ENCODE measurements around the gene CD59.

Gene CD59

DNA sequence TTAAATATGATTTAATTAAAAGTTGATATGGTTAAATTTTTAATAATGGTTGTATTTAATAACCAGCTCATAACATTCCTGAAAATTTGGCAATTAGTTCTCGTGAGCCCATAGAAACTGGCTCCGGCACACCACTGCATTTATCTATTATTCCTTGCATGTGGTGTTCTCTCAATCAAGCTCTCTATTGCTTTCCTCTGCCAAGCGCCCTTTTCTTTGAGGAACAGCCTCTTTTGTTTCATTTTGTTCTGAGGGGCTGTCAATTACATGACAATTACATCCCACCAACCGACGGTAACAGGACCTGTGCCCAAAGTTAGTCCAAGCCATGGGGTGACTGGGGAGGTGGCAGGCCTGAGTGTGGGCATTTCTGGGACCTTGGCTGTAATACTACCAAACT lies 43.7 kb downstream of the CD59 start:
- TF ChIP-seq, protein P1, sequence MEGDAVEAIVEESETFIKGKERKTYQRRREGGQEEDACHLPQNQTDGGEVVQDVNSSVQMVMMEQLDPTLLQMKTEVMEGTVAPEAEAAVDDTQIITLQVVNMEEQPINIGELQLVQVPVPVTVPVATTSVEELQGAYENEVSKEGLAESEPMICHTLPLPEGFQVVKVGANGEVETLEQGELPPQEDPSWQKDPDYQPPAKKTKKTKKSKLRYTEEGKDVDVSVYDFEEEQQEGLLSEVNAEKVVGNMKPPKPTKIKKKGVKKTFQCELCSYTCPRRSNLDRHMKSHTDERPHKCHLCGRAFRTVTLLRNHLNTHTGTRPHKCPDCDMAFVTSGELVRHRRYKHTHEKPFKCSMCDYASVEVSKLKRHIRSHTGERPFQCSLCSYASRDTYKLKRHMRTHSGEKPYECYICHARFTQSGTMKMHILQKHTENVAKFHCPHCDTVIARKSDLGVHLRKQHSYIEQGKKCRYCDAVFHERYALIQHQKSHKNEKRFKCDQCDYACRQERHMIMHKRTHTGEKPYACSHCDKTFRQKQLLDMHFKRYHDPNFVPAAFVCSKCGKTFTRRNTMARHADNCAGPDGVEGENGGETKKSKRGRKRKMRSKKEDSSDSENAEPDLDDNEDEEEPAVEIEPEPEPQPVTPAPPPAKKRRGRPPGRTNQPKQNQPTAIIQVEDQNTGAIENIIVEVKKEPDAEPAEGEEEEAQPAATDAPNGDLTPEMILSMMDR (IDR thresholded peaks at IDR 0.05; ENCODE audit: low read depth, low read length, missing control alignments), result no peak
- in situ Hi-C loops (cut with HindIII; ENCODE audit: low sequenced_read_pairs), result loop anchor here (5.0 kb wide), 1 partner anchor 325 kb away; no protein-coding TSS in a partner anchor
- H3K4me3 ChIP-seq (ENCODE audit: low read depth, low read length), result no peak overlapping the region
- no peak for DNase-seq (ENCODE audit: low read depth)

DNA sequence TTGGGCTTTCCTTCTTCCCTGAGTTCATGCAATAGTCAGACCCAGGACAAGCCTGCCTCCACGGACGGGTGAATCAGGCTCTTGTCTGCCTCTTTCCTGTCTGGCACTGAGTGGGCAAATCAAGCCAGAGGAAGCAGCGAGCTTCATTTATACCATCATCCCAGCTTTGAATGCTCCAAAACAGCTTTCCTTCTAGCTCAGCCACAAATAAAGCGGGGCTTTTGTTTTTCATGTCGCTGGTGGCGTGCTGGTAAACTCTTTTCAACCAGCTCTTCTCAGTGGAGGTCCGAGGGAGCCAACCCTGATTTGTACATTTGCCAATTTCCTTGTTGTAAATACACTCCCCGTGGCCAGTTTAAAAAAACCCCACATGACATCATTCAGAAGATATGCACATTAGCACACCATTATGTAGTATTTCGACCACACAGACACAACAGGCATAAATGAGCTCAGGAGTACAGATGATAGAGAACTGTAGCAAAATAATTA lies 44.2 kb downstream of the CD59 start:
- TF ChIP-seq, protein P1 (IDR thresholded peaks at IDR 0.05; ENCODE audit: low read depth, low read length, missing control alignments), result no peak
- in situ Hi-C loops (cut with HindIII; ENCODE audit: low sequenced_read_pairs), result loop anchor here (5.0 kb wide), 1 partner anchor 325 kb away; no protein-coding TSS in a partner anchor
- peak overlapping the region; percentile 10 for H3K4me3 ChIP-seq (ENCODE audit: low read depth, low read length)
- DNase-seq (ENCODE audit: low read depth), result peak; percentile 99

DNA sequence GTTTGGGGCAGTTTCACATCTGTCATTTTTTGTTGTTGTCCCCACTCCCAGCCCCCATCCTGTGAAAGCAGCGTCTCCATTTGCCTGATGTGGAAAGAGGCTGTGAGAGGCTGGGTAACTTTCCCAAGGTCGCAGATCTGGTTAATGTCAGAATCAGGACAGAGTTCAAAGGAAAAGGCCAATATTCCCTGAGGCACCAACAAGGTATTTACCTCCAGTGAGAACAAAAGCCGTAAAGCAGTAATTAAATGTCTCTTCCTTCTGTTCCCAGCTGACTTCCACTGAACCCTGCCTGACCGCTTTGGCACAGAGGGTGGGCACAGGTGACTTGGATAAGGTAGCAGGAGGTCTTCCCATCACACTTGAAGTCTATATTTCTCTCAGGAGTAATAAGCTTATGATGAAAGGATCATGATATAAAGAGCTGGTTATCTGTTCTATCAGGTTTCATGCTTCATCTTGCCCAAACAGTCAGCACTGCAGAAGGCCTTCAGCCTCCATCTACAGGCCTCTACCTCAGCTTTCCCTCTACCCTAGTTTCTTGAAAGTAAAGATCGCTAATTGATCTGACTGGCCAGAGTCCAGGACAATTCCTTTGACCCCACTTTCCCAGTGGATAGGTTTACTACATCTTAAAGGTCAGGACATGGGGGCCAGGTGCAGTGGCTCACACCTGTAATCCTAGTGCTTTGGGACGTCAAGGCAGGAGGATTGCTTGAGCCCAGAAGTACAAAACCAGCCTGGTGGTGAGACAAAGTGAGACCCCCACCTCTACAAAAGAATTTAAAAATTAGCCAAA lies 45.0 kb downstream of the CD59 start:
- TF ChIP-seq, protein P1 (IDR thresholded peaks at IDR 0.05; ENCODE audit: low read depth, low read length, missing control alignments), result no peak
- DNase-seq (ENCODE audit: low read depth), result no peak
- no peak overlapping the region for H3K4me3 ChIP-seq (ENCODE audit: low read depth, low read length)
- in situ Hi-C loops (cut with HindIII; ENCODE audit: low sequenced_read_pairs), result loop anchor here (5.0 kb wide), 1 partner anchor 324 kb away; no protein-coding TSS in a partner anchor

DNA sequence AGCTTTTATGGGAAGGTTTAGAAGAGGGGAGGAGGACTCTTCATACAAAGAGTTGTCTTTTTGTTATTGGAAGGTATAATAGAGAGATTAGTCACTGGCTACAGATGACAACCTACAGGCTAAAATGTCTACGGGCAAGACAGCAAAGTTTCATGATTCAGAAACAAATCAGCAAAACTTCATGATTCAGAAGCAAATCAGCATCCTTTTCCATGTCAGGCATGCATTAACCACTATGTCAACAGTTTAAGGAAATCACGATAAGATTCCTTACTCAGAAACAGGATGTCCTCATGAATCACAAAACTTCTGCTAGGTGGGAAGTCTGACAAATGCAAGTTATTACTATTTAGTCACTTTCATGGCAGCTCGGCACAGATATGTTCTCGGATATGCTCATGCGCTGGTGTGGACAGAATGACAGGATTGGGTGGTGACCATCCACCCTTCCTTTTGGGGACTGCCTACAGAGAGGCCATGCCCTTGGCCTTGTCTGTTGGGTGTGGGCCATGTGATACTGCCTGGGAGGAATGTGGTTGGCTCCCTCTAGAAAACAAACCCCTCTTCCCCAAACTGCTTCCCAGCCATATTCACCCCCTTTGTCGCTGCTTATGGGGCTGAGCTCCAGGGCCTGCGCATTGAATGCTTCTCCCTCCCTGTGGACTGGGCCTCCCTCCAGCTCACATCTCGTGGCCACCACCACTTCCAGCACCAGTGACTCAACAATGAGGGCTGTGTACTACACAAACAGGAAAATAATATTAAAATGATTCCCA lies 45.7 kb downstream of the CD59 start:
- in situ Hi-C loops (cut with HindIII; ENCODE audit: low sequenced_read_pairs), result loop anchor here (5.0 kb wide), 1 partner anchor 323 kb away; no protein-coding TSS in a partner anchor

DNA sequence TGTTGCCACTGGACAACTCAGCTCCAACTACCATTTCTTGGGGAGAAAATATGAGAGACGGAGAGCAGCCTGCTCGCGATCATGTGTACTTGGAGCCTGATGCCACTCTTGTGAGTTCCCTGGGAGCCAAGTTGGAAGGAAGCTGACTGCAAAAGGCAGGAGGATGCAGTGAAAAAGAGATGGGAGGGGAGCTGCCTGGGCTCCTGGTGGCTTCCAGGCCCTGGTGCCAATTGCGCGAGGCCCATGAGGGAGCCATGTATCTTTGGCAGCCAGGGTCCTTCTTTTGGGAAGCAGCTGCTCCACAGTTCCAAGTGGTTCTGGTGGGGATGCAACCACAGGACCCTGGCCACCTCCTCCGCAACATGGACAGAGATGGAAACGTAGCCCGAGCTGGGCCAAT lies 46.7 kb downstream of the CD59 start:
- TF ChIP-seq, protein P1 (IDR thresholded peaks at IDR 0.05; ENCODE audit: low read depth, low read length, missing control alignments), result no peak
- in situ Hi-C loops (cut with HindIII; ENCODE audit: low sequenced_read_pairs), result no loop called here
- no peak overlapping the region for H3K4me3 ChIP-seq (ENCODE audit: low read depth, low read length)
- DNase-seq (ENCODE audit: low read depth), result no peak

More for the DNA sequence above, 45.7 kb downstream of the CD59 start:
- H3K4me3 ChIP-seq (ENCODE audit: low read depth, low read length), result no peak overlapping the region
- TF ChIP-seq, protein P1 (IDR thresholded peaks at IDR 0.05; ENCODE audit: low read depth, low read length, missing control alignments), result no peak
- peak; percentile 78 for DNase-seq (ENCODE audit: low read depth)

DNA sequence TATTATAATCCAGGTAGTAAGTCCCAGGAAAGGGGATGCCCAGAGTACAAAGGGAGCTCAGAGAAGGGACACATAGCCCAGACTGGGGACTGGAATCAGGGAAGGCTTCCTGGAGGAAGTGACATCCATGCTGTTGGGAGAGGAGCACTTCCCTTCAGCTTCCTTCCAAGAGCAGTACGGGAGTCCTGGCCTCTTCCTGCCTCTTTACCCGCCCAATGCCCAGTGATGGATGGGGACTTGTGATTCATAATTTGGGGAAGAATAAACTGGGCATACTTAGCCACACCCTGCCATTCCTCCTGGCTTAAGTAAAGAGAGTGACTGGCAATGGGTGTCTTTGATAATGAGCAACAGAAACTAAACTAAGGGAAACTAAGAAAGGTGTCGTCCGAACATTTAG lies 47.1 kb downstream of the CD59 start:
- TF ChIP-seq, protein P1 (IDR thresholded peaks at IDR 0.05; ENCODE audit: low read depth, low read length, missing control alignments), result no peak
- H3K4me3 ChIP-seq (ENCODE audit: low read depth, low read length), result no peak overlapping the region
- in situ Hi-C loops (cut with HindIII; ENCODE audit: low sequenced_read_pairs), result no loop called here
- no peak for DNase-seq (ENCODE audit: low read depth)
